IMR-90 (cell line): ENCODE measurements around the gene HEPHL1. TPM values are rescaled to one million over a fixed set of nuclear protein-coding genes. Genes with fewer than 3 reads are reported as not detected.

Experiments used
- ATAC-seq: fragments of 200-7000 bp; cut with Tn5 transposase; 2 replicates; pipeline ENCODE4 v1.9.1; 2020; ENCODE audit warnings: low read depth, mild to moderate bottlenecking, moderate library complexity
- BruUV-seq: library from RNA; stranded (reverse); fragments of 400-500 nt; replicated peaks from 2 replicates; lab custom pipeline; 2021; lab: Mats Ljungman, UMichigan
- CTCF ChIA-PET: fragments of 300-600 bp; formaldehyde crosslinking; extraction: SDS; loops from one replicate; lab custom pipeline; 2021; ENCODE audit warnings: antibody characterized with exemption; lab: Yijun Ruan, JAX
- POLR2A ChIA-PET: fragments of 300-600 bp; sonication (Branson Sonifier 250); formaldehyde crosslinking; loops from one replicate; lab custom pipeline; 2022; ENCODE audit warnings: antibody characterized with exemption; ENCODE audit not compliant: unreplicated experiment; lab: Charles Lee
- DNase-seq: peaks from one replicate; pipeline ENCODE4 v3.0.0; 2013
- H2AFZ ChIP-seq: replicated peaks from 2 replicates; pipeline ENCODE3; 2013; ENCODE audit warnings: low read length, mild to moderate bottlenecking; ENCODE audit not compliant: poor library complexity
- H2AK5ac ChIP-seq: 2 replicates; pipeline ENCODE4 v1.6.1; 2013; ENCODE audit warnings: low read depth, low read length, inconsistent platforms
- H2AK9ac ChIP-seq: replicated peaks from 2 replicates; pipeline ENCODE3; 2013; ENCODE audit warnings: mild to moderate bottlenecking, low read depth, low read length, moderate library complexity; ENCODE audit not compliant: poor library complexity
- H2BK120ac ChIP-seq: 2 replicates; pipeline ENCODE4 v1.6.1; 2013; ENCODE audit warnings: low read depth, low read length, inconsistent platforms
- H2BK15ac ChIP-seq: 3 replicates; pipeline ENCODE4 v1.6.1; 2013; ENCODE audit warnings: low read depth, low read length, inconsistent platforms
- H2BK20ac ChIP-seq: 2 replicates; pipeline ENCODE4 v1.6.1; 2013; ENCODE audit warnings: low read depth, mild to moderate bottlenecking, inconsistent platforms, low read length, moderate library complexity
- H2BK5ac ChIP-seq: 2 replicates; pipeline ENCODE4 v1.6.1; 2013; ENCODE audit warnings: mild to moderate bottlenecking, low read depth, low read length, inconsistent platforms; ENCODE audit not compliant: poor library complexity, severe bottlenecking
- H3K14ac ChIP-seq: replicated peaks from 2 replicates; pipeline ENCODE4 v1.6.1; 2013; ENCODE audit warnings: low read depth, low read length, inconsistent platforms
- H3K18ac ChIP-seq: 2 replicates; pipeline ENCODE4 v1.6.1; 2013; ENCODE audit warnings: low read depth, low read length, control low read depth
- H3K23ac ChIP-seq: 2 replicates; pipeline ENCODE4 v1.6.1; 2013; ENCODE audit warnings: low read depth, low read length, inconsistent platforms
- H3K27ac ChIP-seq: 2 replicates; pipeline ENCODE4 v1.5.1; 2013; ENCODE audit warnings: mild to moderate bottlenecking, control low read depth, low read length; ENCODE audit not compliant: insufficient read depth
- H3K27me3 ChIP-seq: 2 replicates; pipeline ENCODE4 v1.6.1; 2013; ENCODE audit warnings: low read length; ENCODE audit not compliant: control insufficient read depth, insufficient read depth
- H3K36me3 ChIP-seq: 2 replicates; pipeline ENCODE4 v1.6.1; 2013; ENCODE audit warnings: low read length, mixed read lengths; ENCODE audit not compliant: control insufficient read depth, insufficient read depth
- H3K4ac ChIP-seq: 2 replicates; pipeline ENCODE4 v1.6.1; 2013; ENCODE audit warnings: low read depth, low read length, inconsistent platforms
- H3K4me1 ChIP-seq: 2 replicates; pipeline ENCODE4 v1.6.1; 2013; ENCODE audit warnings: low read length, mixed read lengths; ENCODE audit not compliant: control insufficient read depth, insufficient read depth
- H3K4me2 ChIP-seq: 2 replicates; pipeline ENCODE4 v1.6.1; 2013; ENCODE audit warnings: low read depth, mild to moderate bottlenecking, control low read depth, low read length, moderate library complexity
- H3K4me3 ChIP-seq: 2 replicates; pipeline ENCODE4 v1.5.1; 2013; ENCODE audit warnings: low read depth, mild to moderate bottlenecking, control low read depth, low read length, moderate library complexity; ENCODE audit not compliant: insufficient read depth
- H3K56ac ChIP-seq: 2 replicates; pipeline ENCODE4 v1.6.1; 2013; ENCODE audit warnings: low read length, inconsistent platforms; ENCODE audit not compliant: insufficient read depth; ENCODE audit errors: extremely low read depth
- H3K79me1 ChIP-seq, 2 experiments: 2 replicates each; pipeline ENCODE4 v1.6.1; 2013; ENCODE audit warnings: low read length in 2 of 2, inconsistent platforms in 1 of 2, low read depth in 1 of 2
- H3K9ac ChIP-seq: 2 replicates; pipeline ENCODE4 v1.6.1; 2013; ENCODE audit warnings: low read depth, low read length, control low read depth
- H3K9me1 ChIP-seq: 2 replicates; pipeline ENCODE4 v1.6.1; 2013; ENCODE audit warnings: low read length, inconsistent platforms; ENCODE audit not compliant: insufficient read depth
- H3K9me3 ChIP-seq: 2 replicates; pipeline ENCODE4 v1.6.1; 2013; ENCODE audit warnings: low read length; ENCODE audit not compliant: control insufficient read depth, insufficient read depth
- H4K20me1 ChIP-seq: 2 replicates; pipeline ENCODE4 v1.6.1; 2013; ENCODE audit warnings: low read length, inconsistent platforms; ENCODE audit not compliant: insufficient read depth
- H4K5ac ChIP-seq: 2 replicates; pipeline ENCODE4 v1.6.1; 2013; ENCODE audit warnings: mild to moderate bottlenecking, low read depth, low read length, control low read depth
- H4K8ac ChIP-seq, 2 experiments: 2 replicates each; pipeline ENCODE4 v1.6.1; 2013; ENCODE audit warnings: low read depth in 2 of 2, low read length in 2 of 2, control low read depth in 1 of 2, inconsistent platforms in 1 of 2
- H4K91ac ChIP-seq: 2 replicates; pipeline ENCODE4 v1.6.1; 2013; ENCODE audit warnings: low read depth, low read length, inconsistent platforms; ENCODE audit not compliant: insufficient read depth
- BHLHE40 ChIP-seq: fragments of 150-350 bp; IDR thresholded peaks from 2 replicates; pipeline ENCODE4 v1.6.1; 2016; ENCODE audit warnings: mild to moderate bottlenecking, low read depth, low read length
- CEBPB ChIP-seq: IDR thresholded peaks from 2 replicates; pipeline ENCODE4 v1.6.1; 2012; ENCODE audit warnings: low read depth, low read length, improper control_type of control experiment
- CHD1 ChIP-seq: IDR thresholded peaks from 2 replicates; pipeline ENCODE4 v1.6.1; 2012; ENCODE audit warnings: low read depth, low read length, improper control_type of control experiment
- CTCF ChIP-seq: conservative IDR thresholded peaks from 2 replicates; pipeline ENCODE4 v1.5.1; 2012; ENCODE audit warnings: mild to moderate bottlenecking, low read depth, low read length, improper control_type of control experiment
- ELK1 ChIP-seq: fragments of 150-350 bp; IDR thresholded peaks from 2 replicates; pipeline ENCODE4 v1.6.1; 2016; ENCODE audit warnings: low read depth, mild to moderate bottlenecking, low read length, moderate library complexity, borderline replicate concordance
- FOS ChIP-seq: fragments of 150-350 bp; IDR thresholded peaks from 2 replicates; pipeline ENCODE4 v1.6.1; 2016; ENCODE audit warnings: low read depth, low read length
- MAFK ChIP-seq: IDR thresholded peaks from 2 replicates; pipeline ENCODE4 v1.6.1; 2012; ENCODE audit warnings: low read depth, low read length, improper control_type of control experiment
- MAZ ChIP-seq: IDR thresholded peaks from 2 replicates; pipeline ENCODE4 v1.6.1; 2012; ENCODE audit warnings: low read depth, mild to moderate bottlenecking, low read length, improper control_type of control experiment, moderate library complexity, borderline replicate concordance
- MXI1 ChIP-seq: IDR thresholded peaks from 2 replicates; pipeline ENCODE4 v1.6.1; 2012; ENCODE audit warnings: low read depth, mild to moderate bottlenecking, low read length, moderate library complexity, borderline replicate concordance
- NFE2L2 ChIP-seq: fragments of 150-350 bp; IDR thresholded peaks from 2 replicates; pipeline ENCODE4 v1.6.1; 2016; ENCODE audit warnings: low read depth, mild to moderate bottlenecking, low read length
- POLR2A ChIP-seq: IDR thresholded peaks from 2 replicates; pipeline ENCODE4 v1.6.1; 2012; ENCODE audit warnings: mild to moderate bottlenecking, low read depth, low read length
- RAD21 ChIP-seq: IDR thresholded peaks from 2 replicates; pipeline ENCODE4 v1.6.1; 2012; ENCODE audit warnings: low read length, improper control_type of control experiment
- RCOR1 ChIP-seq: IDR thresholded peaks from 2 replicates; pipeline ENCODE4 v1.6.1; 2012; ENCODE audit warnings: mild to moderate bottlenecking, low read length, improper control_type of control experiment; ENCODE audit not compliant: insufficient replicate concordance
- RFX5 ChIP-seq: IDR thresholded peaks from 2 replicates; pipeline ENCODE4 v1.8.0; 2012; ENCODE audit warnings: low read depth, mild to moderate bottlenecking, low read length, moderate library complexity
- SMC3 ChIP-seq: fragments of 150-350 bp; IDR thresholded peaks from 2 replicates; pipeline ENCODE4 v1.6.1; 2016; ENCODE audit warnings: low read depth, mild to moderate bottlenecking, antibody characterized with exemption, low read length, moderate library complexity
- USF2 ChIP-seq: fragments of 150-350 bp; IDR thresholded peaks from 2 replicates; pipeline ENCODE4 v1.6.1; 2017; ENCODE audit warnings: mild to moderate bottlenecking, antibody characterized with exemption, low read length, low read depth
- WGBS, 2 experiments: methylation state at CpG; one replicate each; pipeline versions ENCODE4 v1.1.5 to v1.1.7; 2013; ENCODE audit warnings: missing lambda C conversion rate in 2 of 2; ENCODE audit not compliant: insufficient read length in 1 of 2; ENCODE audit errors: extremely low coverage in 2 of 2; 5-methylcytosine and 5-hydroxymethylcytosine counted together
- dilution Hi-C: fragments of 300-500 bp; cut with HindIII; formaldehyde crosslinking; loops from one replicate; pipeline ENCODE4 v1.14.3; 2018; ENCODE audit warnings: low sequenced_read_pairs; ENCODE audit not compliant: unreplicated experiment
- in situ Hi-C: fragments of 300-500 bp; cut with MboI; formaldehyde crosslinking; loops from 3 replicates; pipeline ENCODE4 v1.14.3; 2019; ENCODE audit warnings: low sequenced_read_pairs, inconsistent platforms, mixed read lengths
- intact Hi-C: fragments of 100-400 bp; cut with micrococcal nuclease; formaldehyde crosslinking; loops from 2 replicates; pipeline ENCODE4 v1.10.0; 2022
- polyA plus RNA-seq, 3 experiments: library from polyadenylated mRNA; depleted of rRNA; stranded (reverse); fragments of >200 nt; gene quantifications; 2 replicates each; pipeline ENCODE4 v1.2.3, GENCODE V29; 2012; ENCODE audit warnings: low replicate concordance in 1 of 3
- total RNA-seq: library from RNA; depleted of rRNA; stranded (reverse); fragments of >200 nt; gene quantifications from 2 replicates; pipeline ENCODE4 v1.2.3, GENCODE V29; 2012

The HEPHL1 gene
- total and polyA plus RNA-seq, 2 of the 4 experiments (the other 2 are of a cell fraction), result under 0.01 to 0.02 TPM

DNA sequence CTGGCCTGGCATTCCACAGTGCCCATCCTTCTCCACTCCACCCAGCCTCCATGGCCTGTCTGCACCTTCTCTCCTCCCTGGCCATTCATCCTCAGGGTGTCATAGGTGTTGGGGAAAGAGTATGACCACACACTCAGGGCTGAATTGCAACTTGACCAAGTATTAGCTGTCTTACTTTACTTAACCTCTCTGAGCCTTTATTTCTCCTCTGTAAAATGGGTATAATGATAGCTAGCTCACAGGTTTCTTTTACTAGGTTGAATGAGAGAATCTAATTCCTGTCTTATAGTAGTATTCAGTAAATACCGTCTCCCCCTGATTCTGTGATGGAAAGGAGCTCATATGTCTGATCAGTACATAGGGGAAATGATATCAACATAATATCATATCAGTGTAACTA lies 123.5 kb downstream of the HEPHL1 start:
- CTCF ChIA-PET, result interaction anchor here (0.6 kb wide), 1 partner anchor 8 kb away, joined by 3 read pairs; no protein-coding TSS in a partner anchor
- H2BK20ac ChIP-seq, result no peak overlapping the region

More for the DNA sequence above, 123.5 kb downstream of the HEPHL1 start:
- ATAC-seq (no peak), DNase-seq (no peak)
- Histone ChIP-seq H3K4me2 (no peak overlapping the region), H3K23ac (no peak overlapping the region), H4K91ac (no peak overlapping the region), H2AK5ac (no peak overlapping the region), H3K79me1 (peaks cover 42 to 85% of the 10 kb centered on the region in 2 experiments), H2BK120ac (no peak overlapping the region), H3K9me1 (peaks cover 33% of the 10 kb centered on the region), H3K27me3 (no peaks in the 10 kb centered on the region), H3K4me1 (peaks cover 27% of the 10 kb centered on the region), H3K4ac (no peak overlapping the region), H4K5ac (no peak overlapping the region), H3K27ac (no peak overlapping the region), H2BK5ac (no peak overlapping the region), H3K4me3 (no peak overlapping the region), H4K8ac (no peak overlapping the region), H3K14ac (no peak overlapping the region), H2AFZ (no peak overlapping the region), H2BK15ac (no peak overlapping the region), H3K9me3 (no peaks in the 10 kb centered on the region), H3K56ac (no peak overlapping the region), H3K18ac (no peak overlapping the region), H3K36me3 (no peaks in the 10 kb centered on the region), H4K20me1 (peaks cover 60% of the 10 kb centered on the region), H2AK9ac (no peak overlapping the region), H3K9ac (no peak overlapping the region)
- WGBS, 2 experiments, result no CpG with 5 or more reads among the region's 1 CpG
- TF ChIP-seq USF2 (no peak), BHLHE40 (no peak), MAFK (no peak), POLR2A (no peak), MAZ (no peak), NFE2L2 (no peak), MXI1 (no peak), RFX5 (no peak), ELK1 (no peak), CHD1 (no peak), CTCF (no peak), RAD21 (no peak), SMC3 (no peak), RCOR1 (no peak), FOS (no peak), CEBPB (no peak)
- in situ Hi-C loops, result loop anchor here (25.0 kb wide), 3 partner anchors 618 to 1132 kb away; partner anchors contain the start of gene AMOTL1
- POLR2A ChIA-PET, result no interaction called here
- dilution Hi-C loops, result no loop called here
- no TSS peak for BruUV-seq
- intact Hi-C loops, result no loop called here
